ENCODE measurements around the gene GCAT.
"Not testable (repeated sequence)": the region's sequence is repeated elsewhere in the genome, so short reads cannot be mapped to it uniquely, and the experiment has no call there.

Gene GCAT

DNA sequence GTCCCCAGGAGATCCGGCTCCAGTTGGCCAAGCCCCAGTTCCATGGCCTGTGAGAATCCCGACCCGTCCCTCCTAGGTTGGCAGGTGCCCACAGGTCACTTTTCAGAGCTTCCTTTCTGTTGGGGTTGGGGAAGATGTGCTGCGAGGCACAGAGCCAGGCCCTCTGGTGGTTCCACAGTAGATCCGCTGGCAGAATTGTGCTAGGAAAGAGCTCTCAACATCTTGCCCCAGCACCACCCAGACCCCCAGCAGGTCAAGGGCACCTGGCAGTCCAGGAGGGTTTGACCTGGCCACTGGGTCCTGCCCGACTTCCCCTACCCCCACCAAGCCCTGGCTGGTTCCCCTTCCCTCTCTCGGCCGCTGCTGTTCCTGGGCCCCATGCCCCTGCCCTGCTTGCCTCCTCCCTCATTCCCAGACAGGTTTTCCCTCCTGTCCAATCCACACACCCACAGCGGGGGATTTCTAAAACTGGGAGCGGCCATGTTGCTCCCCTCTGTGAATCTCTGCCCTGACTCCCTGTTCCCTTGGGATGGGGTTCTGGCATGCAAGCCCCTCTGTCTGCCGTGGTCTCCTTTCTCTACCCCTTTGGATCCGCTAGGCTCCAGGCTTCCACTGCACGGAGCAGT lies 26.2 kb upstream of the GCAT start:
- Histone ChIP-seq H3K4me1 (ENCODE audit: control insufficient read depth in 5 of 5, insufficient read depth in 5 of 5, low read length in 5 of 5) (peaks cover 4 to 20% (median 17%) of the 10 kb centered on the region in 5 donors), H3K9ac (ENCODE audit: low read length in 5 of 5) (no peak overlapping the region), H3K36me3 (ENCODE audit: control insufficient read depth in 5 of 5, insufficient read depth in 5 of 5, low read length in 5 of 5) (no peaks in the 10 kb centered on the region), H3K27me3 (ENCODE audit: control insufficient read depth in 5 of 5, insufficient read depth in 4 of 5, low read length in 5 of 5) (peaks cover 0 to 4% (median 0%) of the 10 kb centered on the region in 5 donors), H3K9me3 (ENCODE audit: control insufficient read depth in 5 of 5, low read length in 5 of 5) (no peaks in the 10 kb centered on the region), H3K27ac (ENCODE audit: low read depth, low read length) (no peak overlapping the region), H3K4me3 (ENCODE audit: low read depth in 1 of 5, low read length in 5 of 5) (no peak overlapping the region)

DNA sequence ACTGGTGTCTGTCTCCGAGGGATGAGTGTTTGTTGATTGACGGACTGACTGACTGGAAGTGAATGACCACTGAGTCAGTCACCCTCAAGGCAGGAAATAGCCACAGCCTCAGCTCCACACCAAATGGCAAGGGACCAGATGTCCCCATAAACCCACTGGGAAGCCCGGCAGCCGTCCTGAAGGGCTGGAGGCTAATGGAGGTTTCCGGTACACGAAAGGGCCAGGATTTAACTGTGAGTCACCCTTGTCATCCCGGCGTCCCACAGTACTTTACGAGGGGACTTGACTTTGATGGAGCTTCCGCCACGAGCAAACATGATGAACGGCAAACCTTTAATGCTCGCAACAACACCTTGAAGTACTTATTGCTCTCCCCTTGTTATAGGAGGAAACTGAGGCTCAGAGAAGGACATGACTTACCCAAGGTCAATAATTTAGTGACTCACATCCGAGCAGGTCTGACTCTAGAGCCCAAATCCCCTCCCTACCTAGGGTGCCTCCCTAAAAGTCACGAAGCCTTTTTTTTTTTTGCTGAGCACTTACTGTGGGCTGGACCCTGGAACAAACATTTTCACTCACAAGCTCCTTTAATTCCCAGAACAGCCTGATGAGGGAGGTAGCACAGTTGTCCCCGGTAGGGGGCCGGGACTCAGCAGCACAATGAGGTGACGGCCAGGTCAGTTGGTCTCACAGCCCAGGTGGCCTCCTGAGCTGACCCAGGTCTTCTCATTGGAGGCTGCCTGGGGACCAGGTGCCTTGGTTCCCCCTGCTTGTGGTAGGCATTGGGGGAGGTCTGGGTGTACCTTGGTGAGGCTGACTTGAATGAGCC lies 25.2 kb upstream of the GCAT start:
- Histone ChIP-seq H3K9me3 (ENCODE audit: control insufficient read depth in 5 of 5, low read length in 5 of 5) (no peaks in the 10 kb centered on the region), H3K9ac (ENCODE audit: low read length in 5 of 5) (no peak overlapping the region), H3K36me3 (ENCODE audit: control insufficient read depth in 5 of 5, insufficient read depth in 5 of 5, low read length in 5 of 5) (no peaks in the 10 kb centered on the region), H3K27me3 (ENCODE audit: control insufficient read depth in 5 of 5, insufficient read depth in 4 of 5, low read length in 5 of 5) (peaks cover 0 to 4% (median 0%) of the 10 kb centered on the region in 5 donors), H3K27ac (ENCODE audit: low read depth, low read length) (no peak overlapping the region), H3K4me1 (ENCODE audit: control insufficient read depth in 5 of 5, insufficient read depth in 5 of 5, low read length in 5 of 5) (peaks cover 0 to 10% (median 7%) of the 10 kb centered on the region in 5 donors), H3K4me3 (ENCODE audit: low read depth in 1 of 5, low read length in 5 of 5) (no peak overlapping the region)

DNA sequence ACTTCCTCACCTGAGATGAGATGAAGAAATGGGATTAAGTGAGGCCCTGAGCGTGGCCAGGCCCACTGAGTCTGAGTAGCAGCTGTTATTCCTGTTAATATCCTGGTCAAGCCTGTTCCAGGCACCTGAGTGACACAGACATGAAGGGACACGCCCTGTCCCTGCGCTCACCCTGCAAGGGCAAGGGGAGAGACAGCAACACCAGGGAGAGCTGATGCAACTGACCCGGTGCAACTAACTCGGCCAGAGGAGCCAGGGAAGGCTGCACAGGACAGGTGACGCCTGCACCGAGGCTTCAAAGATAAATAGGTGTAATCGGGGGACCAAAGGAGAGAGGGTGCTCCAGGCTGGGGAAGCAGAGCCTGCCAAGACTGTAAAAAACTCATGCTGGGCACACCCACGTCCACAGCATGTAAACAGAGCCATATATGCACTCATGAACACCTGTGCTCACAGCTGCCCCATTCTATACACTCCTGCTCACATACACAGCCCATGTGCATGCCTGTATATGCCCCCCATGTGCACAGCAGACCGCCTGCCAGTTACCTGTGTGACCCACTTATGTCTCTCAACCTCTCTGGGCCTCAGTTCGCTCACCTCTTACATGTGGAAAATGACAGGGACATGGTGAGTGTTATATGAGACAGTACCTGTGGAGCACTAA lies 22.8 kb upstream of the GCAT start:
- Histone ChIP-seq H3K27ac (ENCODE audit: low read depth, low read length) (no peak overlapping the region), H3K4me1 (ENCODE audit: control insufficient read depth in 5 of 5, insufficient read depth in 5 of 5, low read length in 5 of 5) (peaks cover 0 to 3% (median under 1%) of the 10 kb centered on the region in 5 donors), H3K9ac (ENCODE audit: low read length in 5 of 5) (no peak overlapping the region)

DNA sequence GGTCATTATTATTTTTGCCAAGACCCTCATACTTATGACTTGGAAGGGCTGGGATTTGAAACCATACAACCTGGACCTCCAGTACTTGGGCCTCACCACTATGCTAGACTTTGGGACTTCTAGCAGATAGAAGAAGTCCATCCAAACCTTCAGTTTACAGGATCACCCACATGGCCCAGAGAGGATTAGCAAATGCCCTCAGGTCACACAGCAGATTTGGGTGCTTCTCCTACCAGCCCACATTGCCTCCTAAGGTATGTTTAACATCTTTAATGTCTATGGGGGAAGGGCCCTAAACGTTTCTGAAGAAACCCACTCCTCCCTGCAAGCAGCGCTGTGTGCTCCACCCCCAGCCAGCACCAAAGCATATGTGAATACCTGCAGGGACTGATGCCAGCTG lies 17.5 kb upstream of the GCAT start:
- no peaks in the 10 kb centered on the region for H3K9me3 ChIP-seq (ENCODE audit: control insufficient read depth in 5 of 5, low read length in 5 of 5)
- H3K27ac ChIP-seq (ENCODE audit: low read depth, low read length) = no peak overlapping the region
- H3K4me1 ChIP-seq (ENCODE audit: control insufficient read depth in 5 of 5, insufficient read depth in 5 of 5, low read length in 5 of 5) = peaks cover 0 to 3% (median 0%) of the 10 kb centered on the region in 5 donors
- H3K36me3 ChIP-seq (ENCODE audit: control insufficient read depth in 5 of 5, insufficient read depth in 5 of 5, low read length in 5 of 5) = no peaks in the 10 kb centered on the region
- no peak overlapping the region for H3K9ac ChIP-seq (ENCODE audit: low read length in 5 of 5)
- no peak overlapping the region for H3K4me3 ChIP-seq (ENCODE audit: low read depth in 1 of 5, low read length in 5 of 5)
- peaks cover 0 to 3% (median 0%) of the 10 kb centered on the region in 5 donors for H3K27me3 ChIP-seq (ENCODE audit: control insufficient read depth in 5 of 5, insufficient read depth in 4 of 5, low read length in 5 of 5)

More for the DNA sequence above, 22.8 kb upstream of the GCAT start:
- Histone ChIP-seq H3K9me3 (ENCODE audit: control insufficient read depth in 5 of 5, low read length in 5 of 5) (no peaks in the 10 kb centered on the region), H3K4me3 (ENCODE audit: low read depth in 1 of 5, low read length in 5 of 5) (no peak overlapping the region), H3K36me3 (ENCODE audit: control insufficient read depth in 5 of 5, insufficient read depth in 5 of 5, low read length in 5 of 5) (no peaks in the 10 kb centered on the region), H3K27me3 (ENCODE audit: control insufficient read depth in 5 of 5, insufficient read depth in 4 of 5, low read length in 5 of 5) (peaks cover 0 to 4% (median 0%) of the 10 kb centered on the region in 5 donors)

DNA sequence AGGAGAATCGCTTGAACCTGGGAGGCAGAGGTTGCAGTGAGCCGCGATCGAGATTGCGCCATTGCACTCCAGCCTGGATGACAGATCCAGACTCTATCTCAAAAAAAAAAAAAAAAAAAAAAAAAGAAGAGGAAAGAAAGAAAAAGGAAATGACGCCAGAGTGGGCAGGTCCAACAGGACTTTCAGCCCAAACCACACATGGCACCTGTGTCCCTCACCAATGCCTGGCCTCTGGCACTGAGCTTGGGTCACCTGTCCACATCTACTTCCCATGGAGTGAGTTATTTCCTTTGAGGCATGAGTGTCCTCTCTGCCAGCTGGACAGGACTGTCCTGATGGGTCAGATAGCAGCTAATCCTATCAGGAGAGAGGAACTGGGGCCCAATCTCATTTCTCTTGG lies 15.2 kb upstream of the GCAT start:
- Histone ChIP-seq H3K9me3 (ENCODE audit: control insufficient read depth in 5 of 5, low read length in 5 of 5) (no peaks in the 10 kb centered on the region), H3K27me3 (ENCODE audit: control insufficient read depth in 5 of 5, insufficient read depth in 4 of 5, low read length in 5 of 5) (no peaks in the 10 kb centered on the region), H3K9ac (ENCODE audit: low read length in 5 of 5) (no peak overlapping the region), H3K27ac (ENCODE audit: low read depth, low read length) (no peak overlapping the region), H3K4me3 (ENCODE audit: low read depth in 1 of 5, low read length in 5 of 5) (no peak overlapping the region), H3K36me3 (ENCODE audit: control insufficient read depth in 5 of 5, insufficient read depth in 5 of 5, low read length in 5 of 5) (no peaks in the 10 kb centered on the region), H3K4me1 (ENCODE audit: control insufficient read depth in 5 of 5, insufficient read depth in 5 of 5, low read length in 5 of 5) (peaks cover 0 to 3% (median 0%) of the 10 kb centered on the region in 5 donors)

DNA sequence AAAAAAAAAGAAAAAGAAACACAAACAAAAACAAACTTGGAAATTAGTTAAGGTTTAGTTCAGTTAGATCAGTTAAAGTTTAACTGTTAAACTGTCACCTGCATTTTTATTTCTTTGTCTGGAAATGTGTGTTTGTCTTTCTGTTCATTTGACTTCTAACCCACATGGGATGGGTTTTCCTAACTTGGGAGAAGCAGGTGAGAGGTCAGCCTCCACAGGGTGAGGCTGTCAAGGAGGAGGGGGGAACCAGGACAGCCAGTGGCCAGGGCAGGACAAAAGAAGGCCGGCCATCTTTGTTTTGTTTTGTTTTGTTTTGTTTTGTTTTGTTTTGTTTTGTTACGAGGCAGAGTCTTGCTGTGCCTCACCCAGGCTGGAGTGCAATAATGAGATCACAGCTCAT lies 13.4 kb upstream of the GCAT start:
- H3K27ac ChIP-seq (ENCODE audit: low read depth, low read length) = no peak overlapping the region

DNA sequence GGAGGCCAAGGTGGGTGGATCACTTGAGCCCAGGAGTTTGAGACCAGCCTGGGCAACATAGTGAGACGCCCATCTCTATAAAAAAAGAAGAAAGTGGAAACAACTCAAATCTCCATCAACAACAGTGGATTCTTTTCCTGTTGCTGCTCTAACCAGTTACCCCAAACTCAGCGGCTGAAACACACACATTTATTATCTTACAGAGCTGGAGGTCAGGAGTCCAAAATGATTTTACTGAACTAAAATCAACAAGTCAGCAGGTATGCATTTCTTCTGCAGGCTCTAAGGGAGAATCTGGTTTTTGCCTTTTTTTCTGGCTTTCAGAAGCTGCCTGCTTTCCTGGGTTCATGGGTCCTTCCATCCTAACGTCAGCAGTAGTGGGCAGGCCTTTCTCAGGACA lies 11.7 kb upstream of the GCAT start:
- no peak overlapping the region for H3K9ac ChIP-seq (ENCODE audit: low read length in 5 of 5)
- H3K27ac ChIP-seq (ENCODE audit: low read depth, low read length) = no peak overlapping the region
- H3K9me3 ChIP-seq (ENCODE audit: control insufficient read depth in 5 of 5, low read length in 5 of 5) = no peaks in the 10 kb centered on the region

More for the DNA sequence above, 13.4 kb upstream of the GCAT start:
- Histone ChIP-seq H3K9me3 (ENCODE audit: control insufficient read depth in 5 of 5, low read length in 5 of 5) (no peaks in the 10 kb centered on the region), H3K4me3 (ENCODE audit: low read depth in 1 of 5, low read length in 5 of 5) (no peak overlapping the region), H3K27me3 (ENCODE audit: control insufficient read depth in 5 of 5, insufficient read depth in 4 of 5, low read length in 5 of 5) (no peaks in the 10 kb centered on the region), H3K36me3 (ENCODE audit: control insufficient read depth in 5 of 5, insufficient read depth in 5 of 5, low read length in 5 of 5) (no peaks in the 10 kb centered on the region), H3K4me1 (ENCODE audit: control insufficient read depth in 5 of 5, insufficient read depth in 5 of 5, low read length in 5 of 5) (peaks cover 0 to 3% (median 0%) of the 10 kb centered on the region in 5 donors), H3K9ac (ENCODE audit: low read length in 5 of 5) (no peak overlapping the region)

DNA sequence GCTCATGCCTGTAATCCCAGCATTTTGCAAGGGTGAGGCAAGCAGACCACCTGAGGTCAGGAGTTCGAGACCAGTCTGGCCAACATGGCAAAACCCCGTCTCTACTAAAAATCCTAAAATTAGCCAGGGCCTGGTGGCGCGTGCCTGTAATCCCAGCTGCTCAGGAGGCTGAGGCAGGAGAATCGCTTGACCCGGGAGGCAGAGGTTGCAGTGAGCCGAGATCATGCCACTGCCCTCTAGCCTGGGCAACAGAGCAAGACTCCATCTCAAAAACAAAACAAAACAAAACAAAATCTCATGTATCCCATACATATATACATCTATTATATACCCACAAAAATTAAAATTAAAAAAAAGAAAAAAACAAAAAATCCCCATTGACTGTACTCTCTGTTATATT lies 10.5 kb upstream of the GCAT start:
- not testable (repeated sequence) for H3K4me1 ChIP-seq (ENCODE audit: control insufficient read depth in 5 of 5, insufficient read depth in 5 of 5, low read length in 5 of 5); H3K9me3 ChIP-seq (ENCODE audit: control insufficient read depth in 5 of 5, low read length in 5 of 5); H3K36me3 ChIP-seq (ENCODE audit: control insufficient read depth in 5 of 5, insufficient read depth in 5 of 5, low read length in 5 of 5); H3K9ac ChIP-seq (ENCODE audit: low read length in 5 of 5); H3K27me3 ChIP-seq (ENCODE audit: control insufficient read depth in 5 of 5, insufficient read depth in 4 of 5, low read length in 5 of 5); H3K4me3 ChIP-seq (ENCODE audit: low read depth in 1 of 5, low read length in 5 of 5); H3K27ac ChIP-seq (ENCODE audit: low read depth, low read length)

More for the DNA sequence above, 11.7 kb upstream of the GCAT start:
- Histone ChIP-seq H3K36me3 (ENCODE audit: control insufficient read depth in 5 of 5, insufficient read depth in 5 of 5, low read length in 5 of 5) (no peaks in the 10 kb centered on the region), H3K4me1 (ENCODE audit: control insufficient read depth in 5 of 5, insufficient read depth in 5 of 5, low read length in 5 of 5) (peaks cover 0 to 3% (median 0%) of the 10 kb centered on the region in 5 donors), H3K27me3 (ENCODE audit: control insufficient read depth in 5 of 5, insufficient read depth in 4 of 5, low read length in 5 of 5) (no peaks in the 10 kb centered on the region), H3K4me3 (ENCODE audit: low read depth in 1 of 5, low read length in 5 of 5) (no peak overlapping the region)

DNA sequence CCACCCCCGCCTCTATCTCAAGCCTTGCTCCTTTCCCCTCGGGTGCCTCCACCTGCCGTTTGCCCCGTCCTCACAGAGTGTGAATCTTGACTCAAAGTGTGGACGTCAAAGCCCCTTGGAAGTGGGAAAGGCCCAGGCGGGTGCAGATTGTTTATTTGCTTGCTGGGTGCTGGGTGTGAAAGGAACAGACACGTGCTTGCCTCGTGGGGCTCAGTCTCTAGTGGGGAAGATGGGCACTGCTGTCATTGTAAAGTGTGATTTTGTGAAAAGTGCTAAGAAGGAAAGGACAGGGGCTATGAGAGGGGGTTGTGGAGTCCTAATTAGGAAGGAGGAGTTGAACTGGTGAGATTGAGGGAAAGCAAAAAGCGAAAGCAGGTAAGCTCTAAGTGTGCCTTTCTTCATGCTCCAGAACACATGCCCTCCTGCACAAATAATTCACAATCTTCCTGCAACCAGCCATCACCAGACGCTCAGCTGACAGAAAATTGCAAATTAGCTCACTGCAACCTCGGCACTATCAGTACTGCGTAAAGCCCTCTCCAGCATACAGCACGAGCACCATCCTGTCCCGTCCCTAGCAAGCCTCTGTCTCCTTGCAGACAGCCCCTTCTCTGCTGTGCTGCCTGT lies 9.7 kb upstream of the GCAT start:
- H3K36me3 ChIP-seq (ENCODE audit: control insufficient read depth in 5 of 5, insufficient read depth in 5 of 5, low read length in 5 of 5) = no peaks in the 10 kb centered on the region
- peaks cover 0 to 13% (median 12%) of the 10 kb centered on the region in 5 donors for H3K4me1 ChIP-seq (ENCODE audit: control insufficient read depth in 5 of 5, insufficient read depth in 5 of 5, low read length in 5 of 5)
- no peak overlapping the region for H3K4me3 ChIP-seq (ENCODE audit: low read depth in 1 of 5, low read length in 5 of 5)
- no peak overlapping the region for H3K27ac ChIP-seq (ENCODE audit: low read depth, low read length)
- no peak overlapping the region for H3K9ac ChIP-seq (ENCODE audit: low read length in 5 of 5)
- H3K27me3 ChIP-seq (ENCODE audit: control insufficient read depth in 5 of 5, insufficient read depth in 4 of 5, low read length in 5 of 5) = no peaks in the 10 kb centered on the region
- no peaks in the 10 kb centered on the region for H3K9me3 ChIP-seq (ENCODE audit: control insufficient read depth in 5 of 5, low read length in 5 of 5)
